HG03432 (cell line): ENCODE results near the gene STT3B.
"Not testable (repeated sequence)": the region's sequence is repeated elsewhere in the genome, so short reads cannot be mapped to it uniquely, and the experiment has no call there.

Experiments
- ATAC-seq: cut with Tn5 transposase; IDR thresholded peaks from one replicate; pipeline ENCODE4 v1.9.1; 2021; ENCODE audit warnings: mild to moderate bottlenecking, moderate library complexity; ENCODE audit not compliant: unreplicated experiment

STT3B gene

GRCh38 chr3:31532587-31533168, at the start of gene STT3B:
Gene STT3B (plus strand): TSS chr3:31532925. CDS start chr3:31532999, 74 bp downstream.
- peak; percentile 63 for ATAC-seq

DNA sequence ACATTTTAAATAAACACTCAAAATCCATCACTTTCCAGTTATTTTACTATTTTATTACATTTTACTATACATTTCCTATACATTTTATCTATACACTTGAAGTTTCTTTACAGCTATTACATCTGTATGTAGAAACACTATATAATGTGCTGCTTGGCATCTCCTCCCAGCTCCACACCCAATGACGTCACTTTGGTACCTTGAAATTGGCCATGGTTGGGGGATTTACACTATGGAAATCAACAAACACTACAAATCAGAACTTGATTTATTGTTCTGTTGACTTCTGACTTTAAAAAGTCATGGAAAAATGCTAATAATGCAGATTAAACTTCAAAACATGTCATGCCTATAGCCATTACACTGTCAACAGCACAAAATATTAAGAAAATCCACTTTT, 48.9 kb upstream of the STT3B start:
- ATAC-seq, result no peak

DNA sequence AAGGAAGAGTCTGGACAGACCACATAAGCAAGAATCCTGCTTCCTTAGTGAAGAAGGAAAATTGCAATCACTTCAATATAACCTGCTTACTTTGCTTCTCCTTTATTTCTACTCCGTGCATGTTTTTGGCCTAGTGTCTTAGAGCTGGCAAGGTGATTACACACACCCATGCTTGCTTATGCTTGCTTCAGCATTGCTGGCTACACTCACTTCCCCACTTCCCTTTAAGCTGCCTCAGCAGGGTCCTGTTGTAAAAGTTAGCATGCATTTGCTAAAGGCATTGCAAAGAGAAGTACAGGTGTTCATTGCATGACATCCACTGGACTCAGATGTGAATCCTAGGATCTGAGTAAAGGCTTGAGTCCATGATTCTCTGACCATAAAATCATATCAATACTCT, 47.5 kb upstream of the STT3B start:
- no peak for ATAC-seq

DNA sequence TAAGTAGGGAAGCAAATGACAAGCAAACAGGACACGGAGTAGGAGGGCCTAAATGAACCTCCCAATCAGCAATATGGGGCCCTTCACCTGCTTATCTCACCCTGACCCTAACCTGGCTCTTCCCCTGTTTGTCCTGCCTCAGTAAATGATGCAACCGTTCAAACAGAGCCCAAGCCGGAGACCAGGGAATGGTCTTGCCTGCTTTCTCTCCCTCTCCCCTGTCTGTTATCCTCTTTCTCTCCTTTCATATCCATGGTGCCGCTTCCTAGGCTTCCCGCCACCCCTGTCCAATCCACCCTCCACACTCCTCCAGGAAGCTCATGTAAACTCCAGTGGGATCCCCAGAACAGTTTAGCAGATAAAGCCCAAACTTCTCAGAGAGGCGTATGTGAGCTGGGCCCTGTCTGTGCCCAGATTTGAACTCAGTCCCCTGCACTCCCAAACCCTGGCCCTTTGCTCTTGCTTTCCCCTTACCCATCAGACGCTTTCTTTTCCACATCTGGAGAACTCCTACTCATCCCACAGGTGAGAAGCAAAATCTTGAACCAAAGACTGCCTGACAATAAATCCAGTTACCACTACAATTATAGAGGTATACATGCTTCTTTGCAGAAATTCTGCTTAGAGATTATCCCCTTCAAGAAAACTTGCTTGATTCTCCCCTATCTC, 45.7 kb upstream of the STT3B start:
- ATAC-seq, result no peak

DNA sequence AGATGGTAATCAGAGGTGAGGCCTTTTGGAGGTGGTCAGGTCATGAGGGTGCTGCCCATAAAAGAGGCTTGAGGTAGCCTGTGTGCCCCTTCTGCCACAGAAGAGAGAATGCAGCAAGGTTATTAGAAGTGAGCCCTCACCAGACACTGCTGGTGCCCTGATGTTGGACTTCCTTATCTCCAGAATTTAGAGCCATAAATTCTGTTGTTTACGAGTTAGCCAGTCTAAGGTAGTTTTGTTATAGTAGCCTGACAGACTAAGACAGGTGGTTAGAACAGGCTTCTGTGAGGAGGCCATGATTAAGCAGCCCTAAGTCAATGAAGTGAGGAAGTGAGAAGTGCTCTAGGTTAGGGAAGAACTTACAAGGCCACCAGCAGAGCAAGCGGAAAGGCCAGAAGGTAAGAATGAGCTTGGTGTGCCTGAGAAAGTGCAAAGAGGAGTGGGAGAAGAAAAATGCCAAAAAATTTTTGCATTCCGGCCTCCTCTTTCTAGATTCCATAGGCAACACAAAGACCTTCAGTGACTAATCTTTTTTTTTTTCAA, 44.2 kb upstream of the STT3B start:
- no peak for ATAC-seq

GRCh38 chr3:31490502-31490901, 42.2 kb upstream of the STT3B start:
- ATAC-seq, result no peak

DNA sequence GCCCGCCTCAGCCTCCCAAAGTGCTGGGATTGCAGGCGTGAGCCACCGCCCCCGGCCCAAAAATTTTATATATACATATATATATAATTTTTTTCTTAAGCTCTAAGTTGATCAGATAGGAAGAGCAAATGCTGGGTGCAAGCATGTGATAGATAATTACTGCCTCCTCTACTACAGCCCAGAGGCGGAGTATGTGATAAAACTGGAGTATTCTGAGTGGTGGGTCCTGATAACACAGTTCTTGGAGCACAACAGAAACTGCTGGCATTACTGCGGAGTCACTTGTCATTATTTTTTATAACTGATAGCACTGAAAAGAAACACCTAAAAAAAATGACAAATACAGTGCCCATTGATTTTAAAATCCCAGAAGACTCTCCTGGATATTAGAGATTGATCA, 41.1 kb upstream of the STT3B start:
- ATAC-seq, result no peak

GRCh38 chr3:31493149-31493548, 39.6 kb upstream of the STT3B start:
- ATAC-seq, result no peak

- ATAC-seq, result no peak
Observed at GRCh38 chr3:31495971-31496665, 36.6 kb upstream of the STT3B start.

GRCh38 chr3:31498791-31499190, 33.9 kb upstream of the STT3B start:
- ATAC-seq, result no peak

DNA sequence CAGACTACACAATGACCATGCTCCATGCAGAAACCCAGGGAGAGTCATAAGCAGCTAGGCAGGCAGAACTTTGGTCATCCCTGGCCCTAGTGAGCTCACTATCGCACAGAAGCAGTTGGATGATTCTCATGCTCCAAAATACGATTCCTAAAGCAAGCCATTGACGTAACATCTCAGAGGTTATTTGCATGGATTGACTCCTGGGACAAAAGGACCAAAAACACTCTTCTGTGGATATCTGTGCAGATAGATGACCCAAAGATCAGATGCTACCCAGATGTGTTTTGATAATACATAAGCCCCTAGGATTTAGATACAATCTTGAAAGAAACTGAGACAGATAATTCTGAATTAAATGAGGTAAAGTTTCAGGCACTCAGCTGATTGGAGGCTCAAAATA, 33.4 kb upstream of the STT3B start:
- ATAC-seq, result no peak

DNA sequence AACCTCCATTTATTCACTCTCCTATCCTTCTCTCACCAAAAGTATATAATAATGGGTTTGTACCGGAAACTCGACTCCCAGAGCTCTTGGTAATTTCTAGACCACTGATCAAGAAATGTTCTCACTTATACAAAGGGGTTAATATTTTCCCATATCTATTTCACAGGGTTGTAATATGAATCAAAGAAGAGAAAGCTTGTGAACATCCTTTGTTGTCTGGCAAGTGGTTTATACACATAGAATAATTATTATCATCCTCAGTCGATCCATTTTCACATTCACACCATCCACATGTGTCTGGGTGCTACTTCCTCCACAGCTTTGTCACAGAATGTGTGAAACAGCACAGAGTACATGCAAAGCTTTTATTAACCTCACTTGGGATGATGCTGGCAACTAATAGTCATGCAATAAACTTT, 29.9 kb upstream of the STT3B start:
- ATAC-seq, result no peak

DNA sequence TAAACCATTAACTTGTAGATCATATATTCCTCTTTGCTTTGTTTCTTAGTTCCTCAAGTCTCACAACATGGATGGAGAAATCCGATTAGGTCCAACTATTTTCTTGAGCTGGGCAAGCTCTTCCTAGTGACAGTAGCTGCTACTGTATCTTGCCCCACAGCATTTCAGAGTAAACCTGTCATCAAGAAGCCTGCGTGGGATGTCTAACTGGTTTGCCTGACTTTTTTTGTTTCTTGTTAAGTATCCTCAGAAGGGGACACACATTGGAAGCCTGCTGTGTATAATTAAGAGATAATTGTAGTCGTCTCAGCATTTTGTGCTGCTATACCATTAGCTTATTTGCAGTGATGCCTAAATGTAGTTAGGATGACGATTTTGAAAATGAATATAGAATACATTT, 29.3 kb upstream of the STT3B start:
- ATAC-seq, result no peak

DNA sequence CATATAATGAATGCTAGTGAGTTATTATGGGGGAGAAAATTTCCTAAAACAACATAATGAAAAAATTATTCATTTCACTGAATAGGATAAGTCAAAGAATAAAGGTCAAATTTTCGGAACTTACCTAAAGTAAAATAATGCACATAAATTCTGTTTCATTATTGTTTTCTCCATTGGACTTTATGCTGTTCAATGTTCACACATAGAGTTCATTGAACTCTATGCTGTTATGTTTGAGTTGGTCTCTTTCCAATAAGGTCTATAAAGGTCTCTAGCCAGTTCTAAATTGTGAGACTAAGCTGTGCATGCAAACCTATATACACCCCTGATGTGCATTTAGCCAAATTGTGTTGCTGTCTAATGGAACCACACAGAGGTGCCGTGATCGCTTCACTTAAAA, 28.5 kb upstream of the STT3B start:
- ATAC-seq, result no peak

DNA sequence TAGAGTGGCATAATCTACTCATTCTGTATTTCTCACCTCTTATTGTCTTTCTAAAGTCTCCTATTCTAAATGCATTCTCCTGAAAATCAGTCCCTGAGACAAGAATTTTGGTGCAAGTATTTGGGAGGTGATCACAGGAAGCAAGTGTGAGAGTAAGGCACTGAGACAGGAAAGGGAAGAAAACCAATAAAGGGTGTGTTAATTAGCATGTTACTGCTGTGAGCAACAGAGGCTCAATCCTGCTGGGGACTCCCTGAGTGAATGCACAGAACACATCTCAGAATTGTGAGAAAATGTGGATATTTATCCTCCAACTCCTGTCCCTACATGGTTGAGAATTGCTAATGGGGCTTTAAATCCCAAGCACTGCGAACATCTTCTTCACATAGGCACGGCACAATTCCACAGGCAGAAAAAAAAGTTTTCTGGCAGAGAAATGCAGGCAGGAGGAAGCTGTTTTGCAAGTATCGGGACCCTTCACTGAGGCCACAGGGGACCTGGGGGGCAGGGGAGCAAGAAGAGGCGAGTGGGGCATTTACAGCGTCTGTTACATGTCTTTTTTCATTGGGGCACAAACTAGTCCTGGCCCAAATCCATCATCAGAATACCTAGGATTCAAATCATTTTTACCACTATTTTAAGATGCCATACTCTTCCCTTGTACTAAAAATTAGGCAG, 27.2 kb upstream of the STT3B start:
- ATAC-seq, result no peak

DNA sequence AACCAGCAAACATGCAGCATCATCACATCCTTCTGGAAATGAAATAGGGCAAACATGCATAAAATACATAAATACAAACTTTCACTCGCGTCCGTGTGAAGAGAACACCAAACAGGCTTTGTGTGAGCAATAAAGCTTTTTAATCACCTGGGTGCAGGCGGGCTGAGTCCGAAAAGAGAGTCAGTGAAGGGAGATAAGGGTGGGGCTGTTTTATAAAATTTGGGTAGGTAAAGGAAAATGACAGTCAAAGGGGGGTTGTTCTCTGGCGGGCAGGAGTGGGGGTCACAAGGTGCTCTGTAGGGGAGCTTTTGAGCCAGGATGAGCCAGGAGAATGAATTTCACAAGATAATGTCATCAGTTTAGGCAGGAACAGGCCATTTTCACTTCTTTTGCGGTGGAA, 26.2 kb upstream of the STT3B start:
- not testable (repeated sequence) for ATAC-seq

DNA sequence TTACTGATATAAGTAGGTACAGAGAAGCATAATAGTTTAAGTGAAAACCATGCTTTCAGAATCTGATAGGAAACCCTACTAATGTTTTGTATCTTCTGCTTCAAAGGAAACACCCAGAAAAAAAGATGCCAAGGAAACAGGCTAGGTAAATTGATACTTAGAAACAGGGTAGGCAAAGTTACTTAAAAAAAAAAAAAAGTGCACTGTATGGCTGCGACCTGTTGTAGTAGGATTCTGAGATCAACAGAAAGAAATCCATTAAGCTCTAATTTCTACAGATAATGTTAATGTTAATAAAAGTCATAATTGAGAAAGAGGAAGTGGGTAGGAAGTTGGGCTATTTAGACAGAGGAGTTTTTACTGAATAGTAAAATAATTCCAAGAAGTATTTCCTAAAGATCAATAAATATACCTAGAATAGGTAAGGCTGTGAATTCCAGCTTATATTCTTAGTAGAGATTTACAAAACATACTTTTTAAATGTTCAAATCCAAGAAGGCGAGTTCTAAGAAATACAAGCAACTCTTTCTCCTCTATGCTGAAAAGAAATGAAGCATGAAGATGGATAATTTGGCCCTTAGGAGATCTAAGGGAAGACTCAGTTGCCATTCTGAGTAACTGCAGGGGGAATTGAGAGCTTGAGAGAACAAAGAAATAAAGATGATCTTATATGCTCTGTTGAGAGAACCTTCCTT, 24.1 kb upstream of the STT3B start:
- no peak for ATAC-seq

- peak; percentile 56 for ATAC-seq
Observed at GRCh38 chr3:31509147-31509728, 23.5 kb upstream of the STT3B start.

DNA sequence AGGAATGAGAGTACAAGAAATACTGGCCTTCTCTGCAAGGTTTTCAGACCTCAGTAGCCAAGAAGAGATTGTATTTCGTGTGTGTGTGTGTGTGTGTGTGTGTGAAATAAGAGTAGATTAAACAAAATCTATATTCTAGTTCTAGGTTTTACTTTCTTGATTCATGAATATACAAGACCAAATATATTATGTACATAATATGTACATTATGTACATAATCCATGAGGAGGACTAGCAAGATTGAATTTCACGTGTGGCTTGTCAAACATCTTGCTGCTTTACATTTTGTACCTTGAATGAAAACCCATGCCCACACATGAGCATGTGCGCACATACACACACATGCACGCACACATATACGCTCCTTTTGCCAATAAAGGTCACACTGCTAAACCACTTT, 18.2 kb upstream of the STT3B start:
- no peak for ATAC-seq

GRCh38 chr3:31515486-31516284, 17.0 kb upstream of the STT3B start:
- no peak for ATAC-seq
